WI38 (cell line): ENCODE data around the gene LYVE1.

Experiments
- H3K4me3 ChIP-seq: 2 replicates; pipeline ENCODE4 v1.5.1; 2011; ENCODE audit warnings: low read depth, mild to moderate bottlenecking, control low read depth, low read length
- TF ChIP-seq, protein P1 (sequence below): IDR thresholded peaks from 2 replicates; pipeline ENCODE4 v1.5.1; 2012; ENCODE audit warnings: low read depth, mild to moderate bottlenecking, control low read depth, low read length

The LYVE1 gene

DNA sequence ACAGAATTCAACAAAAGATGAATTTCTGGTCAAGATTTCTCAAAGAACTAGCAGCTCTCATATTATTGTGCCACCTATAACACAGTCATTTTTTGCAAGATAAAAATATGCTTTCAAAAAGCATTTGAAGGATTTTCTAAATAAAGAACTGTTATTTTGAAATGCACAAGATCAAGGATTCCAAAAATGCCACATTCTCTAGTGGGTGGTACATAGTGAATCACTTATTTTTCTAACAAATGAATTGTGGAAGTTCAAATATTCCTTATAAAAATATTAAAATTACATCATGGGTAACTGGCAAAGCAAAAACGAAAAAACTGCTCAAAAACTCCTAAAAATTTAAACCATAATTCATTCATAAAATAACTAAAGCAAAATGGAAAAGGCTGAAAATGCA lies 29.5 kb downstream of the LYVE1 start:
- H3K4me3 ChIP-seq, result no peak overlapping the region
- TF ChIP-seq, protein P1, sequence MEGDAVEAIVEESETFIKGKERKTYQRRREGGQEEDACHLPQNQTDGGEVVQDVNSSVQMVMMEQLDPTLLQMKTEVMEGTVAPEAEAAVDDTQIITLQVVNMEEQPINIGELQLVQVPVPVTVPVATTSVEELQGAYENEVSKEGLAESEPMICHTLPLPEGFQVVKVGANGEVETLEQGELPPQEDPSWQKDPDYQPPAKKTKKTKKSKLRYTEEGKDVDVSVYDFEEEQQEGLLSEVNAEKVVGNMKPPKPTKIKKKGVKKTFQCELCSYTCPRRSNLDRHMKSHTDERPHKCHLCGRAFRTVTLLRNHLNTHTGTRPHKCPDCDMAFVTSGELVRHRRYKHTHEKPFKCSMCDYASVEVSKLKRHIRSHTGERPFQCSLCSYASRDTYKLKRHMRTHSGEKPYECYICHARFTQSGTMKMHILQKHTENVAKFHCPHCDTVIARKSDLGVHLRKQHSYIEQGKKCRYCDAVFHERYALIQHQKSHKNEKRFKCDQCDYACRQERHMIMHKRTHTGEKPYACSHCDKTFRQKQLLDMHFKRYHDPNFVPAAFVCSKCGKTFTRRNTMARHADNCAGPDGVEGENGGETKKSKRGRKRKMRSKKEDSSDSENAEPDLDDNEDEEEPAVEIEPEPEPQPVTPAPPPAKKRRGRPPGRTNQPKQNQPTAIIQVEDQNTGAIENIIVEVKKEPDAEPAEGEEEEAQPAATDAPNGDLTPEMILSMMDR, result no peak

- TF ChIP-seq, protein P1, result no peak
- no peak overlapping the region for H3K4me3 ChIP-seq
These were observed 30.9 kb downstream of the LYVE1 start for GRCh38 chr11:10537600-10537999.

DNA sequence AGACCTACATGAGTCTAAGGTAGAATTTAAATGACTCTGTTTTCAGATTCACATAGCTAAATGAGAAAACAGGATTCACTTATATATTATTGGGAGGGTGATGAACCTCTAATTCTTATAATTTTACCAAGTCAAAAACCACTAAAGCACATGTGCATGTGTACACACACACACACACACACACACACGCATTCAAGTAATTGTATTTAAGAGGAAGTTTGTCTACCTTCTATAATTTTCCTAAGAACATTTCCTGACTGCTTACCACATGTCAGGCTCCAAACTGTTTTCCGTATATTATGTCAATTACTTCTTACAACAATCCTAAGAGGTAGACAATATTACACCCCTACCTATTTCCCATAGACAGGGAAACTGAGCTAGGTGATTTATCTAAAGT lies 34.1 kb downstream of the LYVE1 start:
- TF ChIP-seq, protein P1, result no peak
- no peak overlapping the region for H3K4me3 ChIP-seq

GRCh38 chr11:10533323-10533722 lies 35.1 kb downstream of the LYVE1 start:
- no peak overlapping the region for H3K4me3 ChIP-seq
- TF ChIP-seq, protein P1, result no peak

- no peak overlapping the region for H3K4me3 ChIP-seq
- TF ChIP-seq, protein P1, result no peak
These were observed 35.9 kb downstream of the LYVE1 start for GRCh38 chr11:10532526-10532925.

DNA sequence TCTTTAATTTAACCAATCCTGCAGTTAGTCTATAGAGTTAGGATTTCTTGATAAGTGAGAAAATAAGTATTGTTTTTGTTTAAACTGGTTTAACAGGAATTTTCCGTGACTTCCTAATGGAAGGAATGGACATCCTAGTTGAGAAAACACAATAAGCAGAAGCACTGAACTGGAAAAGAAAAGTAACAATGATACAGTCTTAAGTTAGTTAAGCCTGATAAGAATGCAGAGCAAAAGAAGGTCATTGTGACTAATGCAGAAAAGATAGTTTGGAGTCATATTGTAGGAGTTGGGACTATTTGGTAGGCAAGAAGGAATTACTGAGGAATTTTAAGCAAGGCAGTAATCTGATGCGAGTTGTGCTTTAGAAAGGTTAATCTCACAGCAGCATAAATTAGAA lies 39.2 kb downstream of the LYVE1 start:
- H3K4me3 ChIP-seq, result no peak overlapping the region
- TF ChIP-seq, protein P1, result no peak

DNA sequence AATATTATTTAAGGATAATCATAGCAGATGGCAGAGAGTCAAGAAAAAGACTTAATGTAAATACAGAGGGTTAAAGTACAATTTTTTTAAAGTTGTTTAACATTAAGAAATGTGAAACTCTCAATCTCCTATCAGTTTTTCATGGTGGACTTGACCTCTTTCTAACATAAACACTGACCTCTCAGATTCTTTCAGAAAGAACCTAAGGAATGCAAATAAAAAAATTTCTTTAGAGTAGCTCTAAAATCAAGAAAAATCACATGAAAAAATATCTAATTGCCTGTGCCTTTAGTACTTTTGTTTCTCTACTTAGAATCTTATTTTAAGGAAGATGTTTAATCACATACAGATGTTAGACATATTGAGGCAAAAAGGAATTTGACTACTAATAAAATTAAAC lies 40.3 kb downstream of the LYVE1 start:
- H3K4me3 ChIP-seq, result no peak overlapping the region
- TF ChIP-seq, protein P1, result no peak
